GM18858 (cell line): ENCODE measurements around the gene SLC6A16.
"Not testable (repeated sequence)": the region's sequence is repeated elsewhere in the genome, so short reads cannot be mapped to it uniquely, and the experiment has no call there.

ENCODE experiments used
- ATAC-seq: cut with Tn5 transposase; IDR thresholded peaks from one replicate; pipeline ENCODE4 v1.9.1; 2021; ENCODE audit not compliant: unreplicated experiment

SLC6A16 gene

GRCh38 chr19:49324801-49325576 lies at the start of gene SLC6A16:
Gene SLC6A16, minus strand, starts transcription at chr19:49325191. Its CDS starts 13,844 bp downstream, at chr19:49311347.
- ATAC-seq = no peak

- not testable (repeated sequence) for ATAC-seq
Observed at GRCh38 chr19:49373174-49373573, 48.2 kb upstream of the SLC6A16 start.

DNA sequence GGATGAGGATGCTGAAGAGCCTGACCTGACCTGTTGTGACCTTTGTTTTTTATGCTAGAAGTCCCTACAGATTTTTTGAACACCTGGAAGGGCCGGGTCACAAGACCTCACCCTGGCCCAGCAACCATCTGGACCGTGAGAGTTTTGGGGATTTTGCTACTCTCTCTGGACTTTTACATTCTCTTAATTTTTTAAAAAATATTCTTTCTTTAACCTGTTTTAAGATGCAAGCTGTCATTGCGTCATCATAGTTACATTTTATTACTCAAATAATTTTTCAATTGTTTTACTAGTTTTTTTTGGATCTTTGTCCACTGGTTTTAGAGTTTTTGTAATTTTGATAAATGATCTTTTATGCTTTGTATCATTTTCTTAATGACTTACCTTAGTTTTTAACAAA lies 46.2 kb upstream of the SLC6A16 start:
- ATAC-seq = no peak

DNA sequence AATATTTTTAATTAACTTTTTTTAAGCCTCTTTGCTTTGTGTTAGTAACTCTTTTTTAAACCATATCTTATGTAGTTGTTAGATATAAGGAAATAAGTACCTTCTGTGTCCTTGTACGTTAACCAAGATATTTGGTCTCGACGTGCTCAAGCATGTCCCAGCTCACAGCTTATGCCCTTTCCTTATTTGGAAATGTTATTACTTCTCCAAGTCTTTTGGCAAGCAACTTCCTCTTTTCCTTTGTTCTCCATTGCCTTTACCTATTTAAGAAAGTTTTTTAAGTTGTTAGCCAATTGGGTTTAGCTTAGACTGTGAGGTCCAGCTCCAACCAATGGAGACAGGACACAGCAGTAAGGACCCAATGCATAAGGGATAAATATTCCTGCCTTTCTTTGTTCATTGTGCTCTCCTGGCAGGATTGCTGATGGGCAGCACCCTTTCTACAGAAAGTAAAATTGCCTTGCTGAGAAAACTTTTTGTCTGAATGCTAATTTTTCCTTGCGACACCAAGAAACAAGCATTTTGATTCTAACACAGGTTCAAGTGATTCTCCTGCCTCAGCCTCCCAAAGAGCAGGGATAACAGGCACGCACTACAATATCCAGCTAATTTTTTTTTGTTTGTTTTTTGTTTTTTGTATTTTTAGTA lies 43.8 kb upstream of the SLC6A16 start:
- no peak for ATAC-seq

GRCh38 chr19:49366110-49366509 lies 41.1 kb upstream of the SLC6A16 start:
- no peak for ATAC-seq

GRCh38 chr19:49364083-49364737 lies 39.2 kb upstream of the SLC6A16 start:
- ATAC-seq = no peak

GRCh38 chr19:49363268-49364082 lies 38.5 kb upstream of the SLC6A16 start, which contains the start of gene DKKL1:
Gene DKKL1, plus strand, starts transcription at chr19:49363877. Its CDS starts 122 bp downstream, at chr19:49363999.
- no peak for ATAC-seq

GRCh38 chr19:49362929-49363267 lies 37.9 kb upstream of the SLC6A16 start:
- ATAC-seq = no peak

DNA sequence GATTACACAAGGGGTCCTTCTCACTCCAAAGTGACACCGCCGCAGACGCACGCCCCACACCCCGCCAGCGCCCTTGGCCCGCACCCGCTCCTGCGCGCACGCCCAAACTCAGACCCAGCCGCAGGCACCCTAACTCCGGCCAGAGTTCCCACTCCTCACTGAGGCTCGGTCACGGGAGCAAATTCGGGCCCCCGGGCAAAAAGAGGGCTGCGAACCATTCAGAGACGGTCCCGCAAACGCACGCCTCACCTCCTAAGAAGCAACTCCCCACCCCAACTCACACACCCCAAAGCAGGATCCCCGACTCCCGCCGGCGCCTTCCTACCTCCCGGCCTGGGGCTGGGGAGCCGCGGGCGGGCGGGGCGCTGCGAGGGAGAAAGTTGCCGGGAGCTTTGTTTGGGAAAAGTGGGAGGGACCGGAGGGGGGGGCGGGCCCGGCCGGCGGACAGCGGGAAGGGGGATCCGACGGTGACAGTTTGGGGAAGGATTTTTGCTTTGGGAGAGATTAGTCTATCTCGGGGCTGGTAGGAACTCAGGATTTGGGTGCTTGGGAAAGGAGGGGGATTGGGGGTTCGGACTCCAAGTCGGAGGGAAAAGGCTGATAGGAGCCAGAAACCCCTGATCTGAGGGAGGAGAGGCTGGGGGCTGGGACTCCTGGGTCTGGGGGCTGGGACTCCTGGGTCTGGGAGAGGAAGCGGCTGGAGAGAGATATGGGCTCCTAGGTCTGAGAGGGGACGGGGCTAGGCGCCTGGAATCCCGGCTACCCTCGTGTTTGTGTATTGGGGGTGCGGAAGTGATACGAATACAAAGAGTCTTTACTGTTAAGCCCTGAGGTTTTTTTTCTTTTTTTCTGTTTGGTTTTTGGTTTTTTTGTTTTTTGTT lies 37.3 kb upstream of the SLC6A16 start, which contains the start of gene TEAD2:
TSS of gene TEAD2 (minus strand) at position 369 of the 881 bp plus-strand sequence. CDS start 2,341 bp downstream, outside the sequence.
- ATAC-seq = no peak

DNA sequence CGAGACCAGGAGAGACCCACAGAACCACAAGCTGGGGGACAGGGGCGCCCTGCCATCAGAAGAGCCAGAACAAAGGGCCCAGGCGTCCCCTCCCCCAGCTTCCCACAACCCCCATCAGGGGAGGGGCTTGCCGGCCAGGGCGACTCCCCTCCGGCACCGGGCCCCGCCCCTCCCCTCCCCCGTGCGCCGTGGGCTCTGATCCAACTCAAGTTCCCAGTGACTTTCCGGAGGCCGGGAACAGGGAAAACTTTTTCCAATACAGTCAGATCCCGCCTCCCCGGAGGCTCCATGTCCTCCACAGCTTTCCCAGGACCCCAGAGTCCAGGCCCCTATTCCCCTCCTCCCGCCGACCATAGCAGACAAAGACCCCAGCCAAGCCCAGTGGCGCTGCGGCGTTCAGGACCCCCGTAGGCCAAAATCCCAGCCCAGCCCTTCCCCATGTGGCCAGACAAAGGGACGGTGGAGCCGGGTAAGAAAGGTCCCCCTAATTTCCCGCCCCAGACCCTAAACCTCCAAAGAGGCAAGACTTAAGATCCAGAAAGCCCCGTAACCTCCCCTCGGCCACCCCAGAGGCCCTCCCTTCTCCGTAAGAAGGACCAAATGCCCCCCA lies 36.6 kb upstream of the SLC6A16 start:
- ATAC-seq = no peak

DNA sequence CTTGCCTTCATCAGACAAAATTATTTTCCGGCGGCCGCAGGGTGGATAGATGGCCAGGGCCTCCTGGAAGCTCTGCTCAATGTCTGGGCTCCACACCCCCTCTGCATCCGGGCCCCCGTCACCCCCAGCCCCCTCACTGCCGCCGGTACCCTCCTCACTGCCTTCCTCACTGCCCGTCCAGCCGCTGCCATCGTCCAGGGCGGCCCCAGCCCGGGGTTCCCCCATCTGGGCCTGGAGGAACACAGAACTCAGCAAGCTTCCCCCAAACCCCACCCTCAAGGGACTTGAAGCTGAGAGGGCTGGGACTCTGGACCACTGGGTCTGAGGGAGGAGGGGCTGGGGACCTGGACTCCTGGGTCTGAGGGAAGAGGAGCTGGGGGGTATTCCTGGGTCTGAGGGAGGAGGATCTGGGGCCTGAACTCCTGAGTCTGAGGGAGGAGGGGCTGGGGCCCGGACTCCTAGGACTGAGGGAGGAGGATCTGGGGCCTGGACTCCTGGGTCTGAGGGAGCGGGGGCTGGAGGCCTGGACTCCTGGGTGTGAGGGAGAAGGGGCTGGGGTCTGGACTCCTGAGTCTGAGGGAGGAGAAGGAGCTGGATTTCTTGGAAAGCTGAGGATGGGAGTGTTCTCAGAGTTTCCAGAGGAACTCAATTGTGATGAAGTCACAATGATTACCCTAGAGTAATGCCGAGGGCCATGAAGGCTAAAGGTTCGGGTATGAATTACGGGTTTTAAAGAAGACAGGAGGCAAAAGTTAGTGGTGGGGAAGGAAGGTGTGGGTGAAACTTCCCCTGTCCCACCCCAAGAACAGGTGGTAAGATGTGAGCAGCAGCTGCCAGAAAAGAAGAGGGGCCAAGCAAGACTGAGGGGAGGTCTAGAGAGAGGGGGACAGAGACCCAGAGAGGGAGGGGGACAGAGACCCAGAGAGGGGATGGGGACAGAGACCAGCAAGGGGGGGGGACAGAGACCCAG lies 35.1 kb upstream of the SLC6A16 start:
- no peak for ATAC-seq

DNA sequence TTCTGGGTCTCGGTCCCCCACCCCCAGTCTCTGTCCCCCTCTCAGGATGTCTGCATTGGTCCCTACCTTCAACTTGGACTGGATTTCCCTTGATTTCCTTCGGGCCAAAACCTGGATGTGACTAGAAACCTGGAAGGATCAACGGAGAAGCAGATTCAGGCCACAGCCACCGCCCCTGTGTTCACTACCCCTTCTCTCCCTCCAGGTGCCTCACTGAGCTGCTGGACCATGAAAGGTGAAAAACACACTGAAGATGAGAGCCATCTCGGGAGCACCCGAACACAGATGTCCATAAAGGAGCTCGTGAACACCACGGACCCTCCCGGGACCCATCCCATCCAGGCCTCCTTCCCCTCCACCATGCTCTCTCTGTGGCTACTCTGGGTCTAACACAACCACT lies 32.2 kb upstream of the SLC6A16 start:
- ATAC-seq = no peak

DNA sequence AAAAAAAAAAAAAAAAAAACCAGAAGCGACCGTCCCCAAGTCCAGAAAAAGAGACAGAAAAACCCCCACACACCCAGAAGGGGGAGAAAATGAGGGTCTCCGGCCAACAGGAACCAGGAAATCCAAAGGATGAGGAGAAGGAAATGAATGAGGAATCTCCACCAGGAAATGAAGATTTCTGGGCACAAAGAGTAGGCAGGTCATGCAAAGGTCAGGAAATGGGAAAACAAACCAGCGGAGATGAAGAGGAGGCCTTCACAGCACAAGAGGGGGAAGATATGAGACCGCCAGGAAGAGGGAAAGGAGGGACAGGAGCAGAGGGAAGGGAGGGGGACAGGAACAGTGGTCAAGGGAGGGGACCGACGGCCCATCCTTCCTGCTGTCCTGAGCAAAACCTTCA lies 31.4 kb upstream of the SLC6A16 start:
- no peak for ATAC-seq

- no peak for ATAC-seq
Observed at GRCh38 chr19:49355909-49356353, 30.9 kb upstream of the SLC6A16 start.

GRCh38 chr19:49349567-49349966 lies 24.6 kb upstream of the SLC6A16 start:
- no peak for ATAC-seq

GRCh38 chr19:49348305-49349189 lies 23.6 kb upstream of the SLC6A16 start:
- no peak for ATAC-seq

GRCh38 chr19:49347835-49348234 lies 22.8 kb upstream of the SLC6A16 start:
- no peak for ATAC-seq
